Heart left ventricle (tissue), 16 donors: ENCODE results near the gene CTNND2. TPM values are rescaled to one million over a fixed set of nuclear protein-coding genes. Genes with fewer than 3 reads are reported as not detected.

Source experiments
- ATAC-seq, 4 donors: fragments of 200-7000 bp; cut with Tn5 transposase; one replicate each; pipeline ENCODE4 v1.9.1; 2020 to 2022; ENCODE audit warnings: moderate library complexity in 4 of 4, mild to moderate bottlenecking in 3 of 4, moderate number of reproducible peaks in 1 of 4
- DNase-seq, 5 donors: peaks; one replicate each; pipeline ENCODE4 v3.0.0-alpha.2; 2020
- H3K27ac ChIP-seq, 12 donors: fragments of 200-600 bp; sonication (generic) in 4 of 12; one replicate each; pipeline versions ENCODE4 v1.5.0 to v1.8.0; 2016 to 2022; ENCODE audit warnings: mild to moderate bottlenecking in 2 of 12
- H3K27me3 ChIP-seq, 9 donors: fragments of 200-600 bp; sonication (generic) in 2 of 9; one replicate each; pipeline versions ENCODE4 v1.5.1 to v1.8.0; 2016 to 2022; ENCODE audit warnings: mild to moderate bottlenecking in 3 of 9
- H3K36me3 ChIP-seq, 9 donors: fragments of 200-600 bp; sonication (generic) in 2 of 9; one replicate each; pipeline versions ENCODE4 v1.5.0 to v1.8.0; 2018 to 2022; ENCODE audit warnings: mild to moderate bottlenecking in 2 of 9
- H3K4me1 ChIP-seq, 12 donors: fragments of 200-600 bp; sonication (generic) in 4 of 12; one replicate each; pipeline versions ENCODE4 v1.5.0 to v1.8.0; 2016 to 2022; ENCODE audit warnings: mild to moderate bottlenecking in 3 of 12
- H3K4me3 ChIP-seq, 12 donors: fragments of 200-600 bp; sonication (generic) in 4 of 12; one replicate each; pipeline versions ENCODE4 v1.5.0 to v1.8.0; 2017 to 2022; ENCODE audit warnings: mild to moderate bottlenecking in 9 of 12, moderate library complexity in 4 of 12
- H3K9me3 ChIP-seq, 12 donors: fragments of 200-600 bp; sonication (generic) in 4 of 12; one replicate each; pipeline versions ENCODE4 v1.5.0 to v1.8.0; 2016 to 2022; ENCODE audit warnings: mild to moderate bottlenecking in 1 of 12
- POLR2A ChIP-seq, 2 donors: fragments of 450-650 bp; IDR thresholded peaks; one replicate each; pipeline ENCODE4 v1.6.1; 2017; ENCODE audit warnings: antibody characterized with exemption in 2 of 2, mild to moderate bottlenecking in 2 of 2, moderate library complexity in 2 of 2
- WGBS, 4 donors: extraction: QIAGEN DNeasy Blood & Tissue Kit in 2 of 4; methylation state at CpG; one replicate each; pipeline versions ENCODE4 v1.1.5 to v1.1.7; 2013 to 2018; 5-methylcytosine and 5-hydroxymethylcytosine counted together
- intact Hi-C, 10 donors: fragments of 100-400 bp; cut with DNase I; formaldehyde crosslinking; loops; one replicate each; pipeline versions ENCODE4 v1.11.1 to v1.14.2; 2022
- polyA plus RNA-seq, 2 donors: library from polyadenylated mRNA; stranded (reverse); fragments of 200-250 nt; gene quantifications; one replicate each; pipeline ENCODE4 v1.2.3, GENCODE V29; 2013
- total RNA-seq, 9 donors: library from RNA; depleted of rRNA in 2 of 9; stranded (reverse); fragments of >200 nt in 2 of 9; fragmentation: NEBNext Ultra II Directional in 3 of 9; extraction: Animal tissue kit (Norgen Biotek cat#: 25700) in 3 of 9; gene quantifications; one replicate each; pipeline versions ENCODE4 v1.1.0 to v1.2.4, GENCODE V29; 2016 to 2023
- TF ChIP-seq, protein P1 (sequence below), 12 donors: fragments of 200-600 bp; sonication (generic) in 4 of 12; IDR thresholded peaks; one replicate each; pipeline versions ENCODE4 v1.5.0 to v1.8.0; 2018 to 2022; ENCODE audit warnings: antibody characterized with exemption in 12 of 12, mild to moderate bottlenecking in 5 of 12
- donor health status: ischemic (EF 13 %, LVEDD 7.1; RV severe dilation, severe dysfunction).
- donor health status: healthy with polysubstance abuse.
- donor health status: DM: no; HTN: yes; CAD: no.
- donor health status: DM: no; HTN: no; CAD: no.
- donor health status: ischemic (EF 25% LVEDD 6.9; RV normal size, moderate dysfunction).
- donor health status: ischemic (EF 25% LVEDD 5.7; RV mildly dilated, moderate dysfunction).
- donor health status: healthy.
- donor health status: DM: yes; HTN: yes; CAD: no.
- donor health status: ischemic (EF 35%, LVEDD 5.7; RV mildly dilated, moderate dysfunction).
- donor health status: nonischemic (EF 11% LVEDD 7.7; RV severe dilation, severe dysfunction).
- donor health status: DM: yes; HTN: yes; CAD: no.
- donor health status: PGD.
- donor health status: ischemic (EF 29% LVEDD 5.4; RV normal size, mild dysfunction).
- donor health status: nonischemic (EF 23%, LVEDD 6.1; RV moderate dilation, normal function).

Gene CTNND2
- total and polyA plus RNA-seq, 11 donors, result 4.0 to 36.8 (median 20.2) TPM

DNA sequence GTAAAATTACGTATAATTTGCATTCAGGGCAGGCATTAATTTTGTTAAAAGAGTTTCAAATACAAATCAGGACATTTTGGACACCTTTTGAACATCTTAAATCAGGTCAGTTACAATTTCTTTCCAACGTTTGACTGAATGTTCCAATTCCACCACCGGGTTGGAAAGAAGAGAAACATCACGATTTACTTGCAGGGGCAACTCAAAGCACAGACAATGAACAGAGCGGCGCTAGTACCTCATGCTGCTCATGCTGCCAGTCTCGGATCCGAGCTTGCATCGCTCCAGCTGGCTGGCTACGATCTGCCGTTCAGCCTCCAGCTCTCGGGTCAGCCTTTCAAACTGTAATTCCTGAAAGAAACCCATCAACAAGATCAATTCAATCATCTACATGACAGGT lies 339.5 kb downstream of the CTNND2 start:
- intact Hi-C loops, result no loop called here
- Histone ChIP-seq H3K4me1 (no peaks in the 10 kb centered on the region), H3K27me3 (no peaks in the 10 kb centered on the region), H3K9me3 (no peaks in the 10 kb centered on the region), H3K4me3 (no peak overlapping the region), H3K27ac (no peak overlapping the region), H3K36me3 (no peaks in the 10 kb centered on the region)
- DNase-seq, result no peak
- ATAC-seq, result no peak
- TF ChIP-seq POLR2A (IDR thresholded peaks at IDR 0.05), result no peak
- TF ChIP-seq, protein P1, sequence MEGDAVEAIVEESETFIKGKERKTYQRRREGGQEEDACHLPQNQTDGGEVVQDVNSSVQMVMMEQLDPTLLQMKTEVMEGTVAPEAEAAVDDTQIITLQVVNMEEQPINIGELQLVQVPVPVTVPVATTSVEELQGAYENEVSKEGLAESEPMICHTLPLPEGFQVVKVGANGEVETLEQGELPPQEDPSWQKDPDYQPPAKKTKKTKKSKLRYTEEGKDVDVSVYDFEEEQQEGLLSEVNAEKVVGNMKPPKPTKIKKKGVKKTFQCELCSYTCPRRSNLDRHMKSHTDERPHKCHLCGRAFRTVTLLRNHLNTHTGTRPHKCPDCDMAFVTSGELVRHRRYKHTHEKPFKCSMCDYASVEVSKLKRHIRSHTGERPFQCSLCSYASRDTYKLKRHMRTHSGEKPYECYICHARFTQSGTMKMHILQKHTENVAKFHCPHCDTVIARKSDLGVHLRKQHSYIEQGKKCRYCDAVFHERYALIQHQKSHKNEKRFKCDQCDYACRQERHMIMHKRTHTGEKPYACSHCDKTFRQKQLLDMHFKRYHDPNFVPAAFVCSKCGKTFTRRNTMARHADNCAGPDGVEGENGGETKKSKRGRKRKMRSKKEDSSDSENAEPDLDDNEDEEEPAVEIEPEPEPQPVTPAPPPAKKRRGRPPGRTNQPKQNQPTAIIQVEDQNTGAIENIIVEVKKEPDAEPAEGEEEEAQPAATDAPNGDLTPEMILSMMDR (IDR thresholded peaks at IDR 0.05), result no peak
- 86 to 92% (median 91%) methylated on average over 12 of the region's 12 CpGs for WGBS, 4 donors

GRCh38 chr5:11563822-11564221 lies 340.4 kb downstream of the CTNND2 start:
- no peak for TF ChIP-seq POLR2A (IDR thresholded peaks at IDR 0.05)
- TF ChIP-seq, protein P1 (IDR thresholded peaks at IDR 0.05), result no peak
- Histone ChIP-seq H3K9me3 (no peaks in the 10 kb centered on the region), H3K27me3 (no peaks in the 10 kb centered on the region), H3K27ac (no peak overlapping the region), H3K4me3 (no peak overlapping the region), H3K36me3 (no peaks in the 10 kb centered on the region), H3K4me1 (no peaks in the 10 kb centered on the region)
- intact Hi-C loops, result no loop called here
- ATAC-seq (no peak), DNase-seq (no peak)
- WGBS, 4 donors, result 83 to 93% (median 87%) methylated on average over 2 of the region's 2 CpGs

- intact Hi-C loops, result no loop called here
- ATAC-seq (no peak), DNase-seq (no peak)
- Histone ChIP-seq H3K4me1 (no peaks in the 10 kb centered on the region), H3K27me3 (no peaks in the 10 kb centered on the region), H3K27ac (no peak overlapping the region), H3K36me3 (no peaks in the 10 kb centered on the region), H3K4me3 (no peak overlapping the region), H3K9me3 (no peaks in the 10 kb centered on the region)
- TF ChIP-seq, protein P1 (IDR thresholded peaks at IDR 0.05), result no peak
- 77 to 95% (median 83%) methylated on average over 4 of the region's 4 CpGs for WGBS, 4 donors
Measured at GRCh38 chr5:11560915-11561697, 343.1 kb downstream of the CTNND2 start.

GRCh38 chr5:11557063-11557462 lies 347.2 kb downstream of the CTNND2 start:
- 70 to 83% (median 82%) methylated on average over 3 of the region's 3 CpGs for WGBS, 4 donors

More at GRCh38 chr5:11557063-11557462, 347.2 kb downstream of the CTNND2 start:
- no peaks in the 10 kb centered on the region for H3K4me1 ChIP-seq
- ATAC-seq (no peak), DNase-seq (no peak)
- H3K27me3 ChIP-seq, result no peaks in the 10 kb centered on the region
- H3K27ac ChIP-seq, result no peak overlapping the region
- intact Hi-C loops, result no loop called here
- TF ChIP-seq, protein P1 (IDR thresholded peaks at IDR 0.05), result no peak
- TF ChIP-seq POLR2A (IDR thresholded peaks at IDR 0.05), result no peak
- H3K9me3 ChIP-seq, result no peaks in the 10 kb centered on the region
- H3K36me3 ChIP-seq, result no peaks in the 10 kb centered on the region
- H3K4me3 ChIP-seq, result no peak overlapping the region
